NCI-H146 treated with DMSO at 0.1 percent for 48 hours (cell line): ENCODE results near the gene ZNF771.
A peak's percentile ranks its signal among the peaks of the same experiment; 100 is the strongest.
"Not testable (repeated sequence)": the region's sequence is repeated elsewhere in the genome, so short reads cannot be mapped to it uniquely, and the experiment has no call there.

ENCODE experiments used
- DNase-seq: peaks from one replicate; lab custom pipeline; 2025; ENCODE audit not compliant: unreplicated experiment; lab: John Stamatoyannopoulos, UW

The ZNF771 gene

GRCh38 chr16:30429678-30430427 is 22.4 kb downstream of the ZNF771 start, which contains the start of gene DCTPP1:
Gene DCTPP1 (minus strand): TSS chr16:30430030. CDS start chr16:30429980, 50 bp downstream.
- peak; percentile 99 for DNase-seq

- DNase-seq, result peak; percentile 53
These were observed 23.1 kb downstream of the ZNF771 start for GRCh38 chr16:30430428-30430970.

GRCh38 chr16:30434852-30435251 is 27.4 kb downstream of the ZNF771 start:
- no peak for DNase-seq

- peak; percentile 56 for DNase-seq
These were observed 30.2 kb downstream of the ZNF771 start for GRCh38 chr16:30437511-30438046.

GRCh38 chr16:30438835-30439234 is 31.4 kb downstream of the ZNF771 start:
- DNase-seq, result no peak

GRCh38 chr16:30439720-30440348 is 32.4 kb downstream of the ZNF771 start:
- no peak for DNase-seq

GRCh38 chr16:30443631-30444030 is 36.2 kb downstream of the ZNF771 start:
- no peak for DNase-seq

- DNase-seq, result no peak
These were observed 37.1 kb downstream of the ZNF771 start for GRCh38 chr16:30444231-30445148.

- no peak for DNase-seq
These were observed 37.7 kb downstream of the ZNF771 start for GRCh38 chr16:30445149-30445407.

- DNase-seq, result peak; percentile 97
These were observed 38.2 kb downstream of the ZNF771 start, which contains the start of gene SEPHS2 for GRCh38 chr16:30445408-30446202. Gene SEPHS2 (minus strand): TSS chr16:30445874. CDS start chr16:30445727, 147 bp downstream.

- DNase-seq, result no peak
These were observed 38.8 kb downstream of the ZNF771 start for GRCh38 chr16:30446203-30446595.

GRCh38 chr16:30447512-30448226 is 40.3 kb downstream of the ZNF771 start:
- no peak for DNase-seq

GRCh38 chr16:30449116-30449435 is 41.7 kb downstream of the ZNF771 start:
- DNase-seq, result no peak

GRCh38 chr16:30452709-30453580 is 45.5 kb downstream of the ZNF771 start:
- not testable (repeated sequence) for DNase-seq

- no peak for DNase-seq
These were observed 48.9 kb downstream of the ZNF771 start for GRCh38 chr16:30456302-30456701.

- DNase-seq, result no peak
These were observed 49.9 kb downstream of the ZNF771 start for GRCh38 chr16:30457256-30457655.

GRCh38 chr16:30457743-30458560 is 50.5 kb downstream of the ZNF771 start:
- no peak for DNase-seq
